GM18519 (cell line): ENCODE data around the gene ZNF227.
"Not testable (repeated sequence)": the region's sequence is repeated elsewhere in the genome, so short reads cannot be mapped to it uniquely, and the experiment has no call there.

Experiments used
- ATAC-seq: cut with Tn5 transposase; IDR thresholded peaks from one replicate; pipeline ENCODE4 v1.9.1; 2021; ENCODE audit warnings: mild to moderate bottlenecking, moderate library complexity; ENCODE audit not compliant: unreplicated experiment, low FRiP score

Gene ZNF227

GRCh38 chr19:44212250-44212865 is at the start of gene ZNF227:
TSS of gene ZNF227 (plus strand) at chr19:44212532. CDS start at chr19:44217793, 5,261 bp downstream.
- no peak for ATAC-seq

- no peak for ATAC-seq
Observed at GRCh38 chr19:44163789-44164188, 48.5 kb upstream of the ZNF227 start.

- peak; percentile 16 for ATAC-seq
Observed at GRCh38 chr19:44164327-44164672, 48.0 kb upstream of the ZNF227 start.

GRCh38 chr19:44164673-44165512 is 47.4 kb upstream of the ZNF227 start, which contains the start of gene ZNF226:
TSS of gene ZNF226 (plus strand) at chr19:44165100. CDS start at chr19:44170081, 4,981 bp downstream.
- peak; percentile 67 for ATAC-seq

- not testable (repeated sequence) for ATAC-seq
Observed at GRCh38 chr19:44170660-44171059, 41.7 kb upstream of the ZNF227 start.

GRCh38 chr19:44176590-44176989 is 35.7 kb upstream of the ZNF227 start:
- no peak for ATAC-seq

- no peak for ATAC-seq
Observed at GRCh38 chr19:44180968-44181367, 31.4 kb upstream of the ZNF227 start.

- no peak for ATAC-seq
Observed at GRCh38 chr19:44182145-44182544, 30.2 kb upstream of the ZNF227 start.

GRCh38 chr19:44190020-44190419 is 22.3 kb upstream of the ZNF227 start:
- no peak for ATAC-seq

GRCh38 chr19:44192127-44192526 is 20.2 kb upstream of the ZNF227 start:
- ATAC-seq = no peak

- no peak for ATAC-seq
Observed at GRCh38 chr19:44196772-44197171, 15.6 kb upstream of the ZNF227 start.

- no peak for ATAC-seq
Observed at GRCh38 chr19:44202470-44202869, 9.9 kb upstream of the ZNF227 start.

- ATAC-seq = no peak
Observed at GRCh38 chr19:44202974-44203373, 9.4 kb upstream of the ZNF227 start.

- not testable (repeated sequence) for ATAC-seq
Observed at GRCh38 chr19:44203877-44204276, 8.5 kb upstream of the ZNF227 start.

GRCh38 chr19:44204772-44205171 is 7.6 kb upstream of the ZNF227 start:
- ATAC-seq = no peak

- peak; percentile 70 for ATAC-seq
Observed at GRCh38 chr19:44207126-44207803, 5.1 kb upstream of the ZNF227 start.

GRCh38 chr19:44212866-44213346 is 574 bp downstream of the ZNF227 start:
- no peak for ATAC-seq

- not testable (repeated sequence) for ATAC-seq
Observed at GRCh38 chr19:44219926-44220325, 7.6 kb downstream of the ZNF227 start.

GRCh38 chr19:44220761-44221160 is 8.4 kb downstream of the ZNF227 start:
- not testable (repeated sequence) for ATAC-seq

- ATAC-seq = not testable (repeated sequence)
Observed at GRCh38 chr19:44221291-44221690, 9.0 kb downstream of the ZNF227 start.

GRCh38 chr19:44228318-44228717 is 16.0 kb downstream of the ZNF227 start:
- ATAC-seq = no peak
